ENCODE data around the gene CCT8L2.
"Not testable (repeated sequence)": the region's sequence is repeated elsewhere in the genome, so short reads cannot be mapped to it uniquely, and the experiment has no call there.

Gene CCT8L2

GRCh38 chr22:16592710-16593109, at the start of gene CCT8L2:
Gene CCT8L2, minus strand, starts transcription at chr22:16592810. Its CDS starts 260 bp downstream, at chr22:16592550.
- not testable (repeated sequence) for H3K4me3 ChIP-seq (ENCODE audit: low read depth, low read length)

- not testable (repeated sequence) for H3K4me3 ChIP-seq (ENCODE audit: low read depth, low read length)
Observed at GRCh38 chr22:16635442-16635841, 42.8 kb upstream of the CCT8L2 start.

GRCh38 chr22:16634092-16634491, 41.5 kb upstream of the CCT8L2 start:
- not testable (repeated sequence) for H3K4me3 ChIP-seq (ENCODE audit: low read depth, low read length)

GRCh38 chr22:16628476-16628875, 35.9 kb upstream of the CCT8L2 start:
- not testable (repeated sequence) for H3K4me3 ChIP-seq (ENCODE audit: low read depth, low read length)

- not testable (repeated sequence) for H3K4me3 ChIP-seq (ENCODE audit: low read depth, low read length)
Observed at GRCh38 chr22:16625018-16625417, 32.4 kb upstream of the CCT8L2 start.

GRCh38 chr22:16623595-16623994, 31.0 kb upstream of the CCT8L2 start:
- not testable (repeated sequence) for H3K4me3 ChIP-seq (ENCODE audit: low read depth, low read length)

GRCh38 chr22:16617516-16617915, 24.9 kb upstream of the CCT8L2 start:
- H3K4me3 ChIP-seq (ENCODE audit: low read depth, low read length) = not testable (repeated sequence)

GRCh38 chr22:16616390-16616938, 23.9 kb upstream of the CCT8L2 start:
- not testable (repeated sequence) for H3K4me3 ChIP-seq (ENCODE audit: low read depth, low read length)

GRCh38 chr22:16615606-16616245, 23.1 kb upstream of the CCT8L2 start:
- not testable (repeated sequence) for H3K4me3 ChIP-seq (ENCODE audit: low read depth, low read length)

GRCh38 chr22:16609548-16610261, 17.1 kb upstream of the CCT8L2 start:
- peak overlapping the region; percentile 13 for H3K4me3 ChIP-seq (ENCODE audit: low read depth, low read length)

GRCh38 chr22:16608931-16609330, 16.3 kb upstream of the CCT8L2 start:
- H3K4me3 ChIP-seq (ENCODE audit: low read depth, low read length) = no peak overlapping the region

- not testable (repeated sequence) for H3K4me3 ChIP-seq (ENCODE audit: low read depth, low read length)
Observed at GRCh38 chr22:16604257-16604998, 11.8 kb upstream of the CCT8L2 start.

GRCh38 chr22:16603770-16604242, 11.2 kb upstream of the CCT8L2 start:
- not testable (repeated sequence) for H3K4me3 ChIP-seq (ENCODE audit: low read depth, low read length)

- H3K4me3 ChIP-seq (ENCODE audit: low read depth, low read length) = no peak overlapping the region
Observed at GRCh38 chr22:16603448-16603768, 10.8 kb upstream of the CCT8L2 start.

GRCh38 chr22:16602728-16603447, 10.3 kb upstream of the CCT8L2 start:
- H3K4me3 ChIP-seq (ENCODE audit: low read depth, low read length) = not testable (repeated sequence)

GRCh38 chr22:16602224-16602727, 9.7 kb upstream of the CCT8L2 start:
- H3K4me3 ChIP-seq (ENCODE audit: low read depth, low read length) = not testable (repeated sequence)

GRCh38 chr22:16601437-16602223, 9.0 kb upstream of the CCT8L2 start:
- no peak overlapping the region for H3K4me3 ChIP-seq (ENCODE audit: low read depth, low read length)

GRCh38 chr22:16600644-16601436, 8.2 kb upstream of the CCT8L2 start:
- not testable (repeated sequence) for H3K4me3 ChIP-seq (ENCODE audit: low read depth, low read length)

- not testable (repeated sequence) for H3K4me3 ChIP-seq (ENCODE audit: low read depth, low read length)
Observed at GRCh38 chr22:16599648-16600047, 7.0 kb upstream of the CCT8L2 start.

Measured in iPS-11a (cell line).